Measurements from ENCODE around the gene CHURC1.
"Not testable (repeated sequence)": the region's sequence is repeated elsewhere in the genome, so short reads cannot be mapped to it uniquely, and the experiment has no call there.

The CHURC1 gene

DNA sequence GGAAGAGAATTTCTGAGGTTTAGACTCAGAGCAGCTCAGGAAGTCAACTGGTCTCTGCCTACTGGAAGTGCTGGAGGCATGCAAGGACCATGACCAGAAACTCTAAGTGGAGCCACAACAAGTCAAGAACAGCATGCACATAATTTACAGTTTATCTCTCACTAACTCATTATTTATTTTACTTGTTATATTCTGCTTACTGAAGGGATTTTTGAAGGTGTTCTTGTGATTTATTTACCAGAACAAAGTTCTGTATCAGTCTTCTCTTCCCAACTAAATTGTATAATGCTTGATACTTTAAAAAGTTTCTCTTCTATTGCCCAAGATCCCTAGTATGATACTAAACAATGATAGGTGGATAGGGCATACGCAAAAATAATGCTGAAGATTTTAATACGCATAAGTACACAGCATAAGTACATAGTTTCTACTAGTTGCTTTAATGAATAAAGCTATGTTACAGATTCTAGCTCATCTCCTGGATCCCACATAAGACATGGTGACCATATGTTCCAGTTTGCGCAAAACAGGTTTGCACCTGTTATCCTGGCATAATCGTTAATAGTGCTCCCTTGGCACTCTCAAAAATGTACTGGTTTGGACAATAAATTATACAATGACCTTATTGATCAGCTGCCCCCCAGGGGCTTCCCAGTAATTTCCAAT, 22.9 kb upstream of the CHURC1 start:
- TF ChIP-seq, protein P1, sequence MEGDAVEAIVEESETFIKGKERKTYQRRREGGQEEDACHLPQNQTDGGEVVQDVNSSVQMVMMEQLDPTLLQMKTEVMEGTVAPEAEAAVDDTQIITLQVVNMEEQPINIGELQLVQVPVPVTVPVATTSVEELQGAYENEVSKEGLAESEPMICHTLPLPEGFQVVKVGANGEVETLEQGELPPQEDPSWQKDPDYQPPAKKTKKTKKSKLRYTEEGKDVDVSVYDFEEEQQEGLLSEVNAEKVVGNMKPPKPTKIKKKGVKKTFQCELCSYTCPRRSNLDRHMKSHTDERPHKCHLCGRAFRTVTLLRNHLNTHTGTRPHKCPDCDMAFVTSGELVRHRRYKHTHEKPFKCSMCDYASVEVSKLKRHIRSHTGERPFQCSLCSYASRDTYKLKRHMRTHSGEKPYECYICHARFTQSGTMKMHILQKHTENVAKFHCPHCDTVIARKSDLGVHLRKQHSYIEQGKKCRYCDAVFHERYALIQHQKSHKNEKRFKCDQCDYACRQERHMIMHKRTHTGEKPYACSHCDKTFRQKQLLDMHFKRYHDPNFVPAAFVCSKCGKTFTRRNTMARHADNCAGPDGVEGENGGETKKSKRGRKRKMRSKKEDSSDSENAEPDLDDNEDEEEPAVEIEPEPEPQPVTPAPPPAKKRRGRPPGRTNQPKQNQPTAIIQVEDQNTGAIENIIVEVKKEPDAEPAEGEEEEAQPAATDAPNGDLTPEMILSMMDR (IDR thresholded peaks at IDR 0.05; ENCODE audit: low read depth, low read length, missing control alignments): no peak
- no peak for DNase-seq (ENCODE audit: low read depth)
- no peak overlapping the region for H3K4me3 ChIP-seq (ENCODE audit: low read depth, low read length)
- in situ Hi-C loops (cut with HindIII; ENCODE audit: low sequenced_read_pairs): loop anchor here (25.0 kb wide), 1 partner anchor 229 kb away; no protein-coding TSS in a partner anchor

DNA sequence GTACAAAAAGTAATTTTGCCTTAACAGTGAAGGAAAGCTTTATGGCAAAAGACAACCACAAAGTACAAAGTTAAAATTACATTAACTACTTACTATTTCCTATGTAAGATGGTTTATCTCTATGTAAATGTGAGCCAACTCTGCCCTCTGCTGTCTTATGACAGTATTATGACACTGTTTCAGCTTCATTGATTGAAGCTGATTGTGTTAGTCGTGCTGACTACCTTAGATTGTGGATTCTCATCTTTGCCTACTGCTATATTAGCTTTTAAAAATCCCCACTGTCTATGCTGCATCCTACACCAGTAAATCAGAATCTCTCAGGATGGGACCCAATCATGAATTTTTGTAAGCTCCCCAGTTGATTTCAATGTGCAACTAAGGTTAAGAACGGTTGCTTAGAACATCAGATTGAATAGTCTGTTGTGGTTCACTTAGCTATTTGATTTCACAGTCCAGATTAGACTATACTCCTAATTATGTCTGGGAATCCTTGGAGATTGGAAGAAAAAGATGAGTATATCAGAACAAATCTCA, 22.3 kb upstream of the CHURC1 start:
- TF ChIP-seq, protein P1 (IDR thresholded peaks at IDR 0.05; ENCODE audit: low read depth, low read length, missing control alignments): peak; percentile 42
- no peak overlapping the region for H3K4me3 ChIP-seq (ENCODE audit: low read depth, low read length)
- in situ Hi-C loops (cut with HindIII; ENCODE audit: low sequenced_read_pairs): loop anchor here (25.0 kb wide), 1 partner anchor 230 kb away; no protein-coding TSS in a partner anchor
- peak; percentile 52 for DNase-seq (ENCODE audit: low read depth)

DNA sequence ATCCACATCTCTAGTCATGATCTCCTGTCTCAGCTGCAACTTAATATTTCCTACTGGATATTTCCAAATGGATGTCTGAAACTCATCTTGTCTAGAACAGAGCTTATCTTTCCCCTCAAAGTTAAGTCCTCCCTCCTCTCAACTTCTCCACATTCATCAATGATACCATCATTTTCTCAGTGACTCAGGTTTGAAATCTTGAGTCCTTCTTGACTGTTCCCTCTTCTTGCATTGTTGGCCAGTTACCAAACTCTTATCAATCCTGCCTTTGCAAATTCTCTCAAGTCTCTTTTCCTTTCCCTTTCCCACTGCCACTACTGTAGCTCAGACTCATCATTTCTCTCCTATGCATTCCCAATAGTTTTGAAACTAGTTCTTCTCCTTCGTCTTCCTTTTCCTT, 14.3 kb upstream of the CHURC1 start:
- in situ Hi-C loops (cut with HindIII; ENCODE audit: low sequenced_read_pairs): loop anchor here (25.0 kb wide), 1 partner anchor 238 kb away; no protein-coding TSS in a partner anchor
- H3K4me3 ChIP-seq (ENCODE audit: low read depth, low read length): no peak overlapping the region
- DNase-seq (ENCODE audit: low read depth): no peak
- TF ChIP-seq, protein P1 (IDR thresholded peaks at IDR 0.05; ENCODE audit: low read depth, low read length, missing control alignments): no peak

DNA sequence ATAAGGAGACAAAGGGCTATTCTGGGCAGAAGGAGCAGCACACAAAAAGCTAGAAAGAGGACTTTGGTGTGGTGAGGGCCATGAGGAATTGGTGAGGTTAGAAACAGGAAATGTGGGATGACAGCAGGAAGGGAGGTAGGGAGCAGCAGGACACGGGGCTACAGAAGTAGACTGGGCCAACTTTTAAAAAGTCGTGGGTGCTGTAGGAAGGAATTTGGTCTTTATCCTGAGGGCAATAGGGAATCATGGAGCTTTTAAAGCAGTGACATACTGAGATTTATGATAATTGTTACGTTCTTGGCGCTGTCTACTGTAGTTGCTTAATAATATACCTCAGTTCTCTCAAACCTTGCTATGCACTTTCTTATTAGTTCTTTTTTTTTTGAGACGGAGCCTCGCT, 8.2 kb upstream of the CHURC1 start:
- TF ChIP-seq, protein P1 (IDR thresholded peaks at IDR 0.05; ENCODE audit: low read depth, low read length, missing control alignments): no peak
- DNase-seq (ENCODE audit: low read depth): no peak
- in situ Hi-C loops (cut with HindIII; ENCODE audit: low sequenced_read_pairs): no loop called here
- no peak overlapping the region for H3K4me3 ChIP-seq (ENCODE audit: low read depth, low read length)

DNA sequence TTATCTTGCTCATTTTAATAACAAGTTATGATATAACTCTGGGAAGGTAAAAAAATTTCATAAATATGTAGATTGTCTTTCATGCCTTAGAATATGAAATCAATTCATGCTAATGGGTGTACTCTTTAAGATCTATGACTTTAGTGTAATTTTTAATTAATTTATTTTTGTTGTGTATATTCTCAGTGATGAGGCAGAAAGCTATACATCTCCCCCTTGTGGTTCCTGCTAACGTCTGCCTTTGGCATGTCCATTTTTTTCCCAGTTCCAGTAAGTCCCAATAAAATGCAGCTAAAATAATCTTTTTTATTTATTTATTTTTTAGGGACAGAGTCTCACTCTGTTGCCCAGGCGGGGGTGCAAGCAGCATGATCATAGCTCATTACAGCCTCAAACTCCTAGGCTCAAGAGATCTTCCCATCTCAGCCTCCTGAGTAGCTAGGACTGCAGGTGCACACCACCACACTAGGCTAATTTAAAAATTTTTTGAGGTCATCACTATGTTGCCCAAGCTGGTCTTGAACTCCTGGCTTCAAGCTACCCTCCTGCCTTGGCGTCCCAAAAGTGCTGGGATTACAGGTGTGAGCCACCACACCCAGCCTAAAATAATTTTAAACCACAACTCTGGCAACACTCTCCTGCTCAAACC, 3.3 kb upstream of the CHURC1 start:
- H3K4me3 ChIP-seq (ENCODE audit: low read depth, low read length): no peak overlapping the region
- TF ChIP-seq, protein P1 (IDR thresholded peaks at IDR 0.05; ENCODE audit: low read depth, low read length, missing control alignments): peak; percentile 79
- DNase-seq (ENCODE audit: low read depth): peak; percentile 12
- in situ Hi-C loops (cut with HindIII; ENCODE audit: low sequenced_read_pairs): no loop called here

DNA sequence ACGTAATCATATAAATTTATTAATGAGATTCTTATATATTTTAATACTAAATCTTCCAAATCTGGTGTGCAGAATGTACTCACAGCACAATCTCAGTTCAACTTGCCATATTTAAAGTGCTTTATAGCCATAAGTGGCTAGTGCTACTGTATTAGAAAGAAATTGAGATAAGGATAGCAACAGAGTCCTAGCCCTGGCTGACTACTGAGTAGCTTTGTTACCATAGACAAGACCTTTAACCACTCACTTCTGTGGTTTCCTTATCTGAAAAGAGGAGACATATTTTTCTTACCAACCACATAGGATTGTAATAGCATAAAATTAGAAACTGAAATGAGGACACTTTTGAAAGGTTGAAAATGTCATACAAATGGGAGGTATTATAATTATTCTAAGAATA, 2.0 kb upstream of the CHURC1 start:
- TF ChIP-seq, protein P1 (IDR thresholded peaks at IDR 0.05; ENCODE audit: low read depth, low read length, missing control alignments): no peak
- DNase-seq (ENCODE audit: low read depth): no peak
- H3K4me3 ChIP-seq (ENCODE audit: low read depth, low read length): no peak overlapping the region
- in situ Hi-C loops (cut with HindIII; ENCODE audit: low sequenced_read_pairs): no loop called here

DNA sequence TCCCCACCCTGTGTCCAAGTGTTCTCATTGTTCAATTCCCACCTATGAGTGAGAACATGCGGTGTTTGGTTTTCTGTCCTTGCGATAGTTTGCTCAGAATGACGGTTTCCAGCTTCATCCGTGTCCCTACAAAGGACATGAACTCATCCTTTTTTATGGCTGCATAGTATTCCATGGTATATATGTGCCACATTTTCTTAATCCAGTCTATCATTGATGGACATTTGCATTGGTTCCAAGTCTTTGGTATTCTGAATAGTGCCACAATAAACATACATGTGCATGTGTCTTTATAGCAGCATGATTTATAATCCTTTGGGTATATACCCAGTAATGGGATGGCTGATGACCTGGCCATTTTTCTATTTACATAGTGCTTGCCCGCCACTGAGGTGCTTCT, 778 bp upstream of the CHURC1 start:
- DNase-seq (ENCODE audit: low read depth); in situ Hi-C loops (cut with HindIII; ENCODE audit: low sequenced_read_pairs); H3K4me3 ChIP-seq (ENCODE audit: low read depth, low read length): not testable (repeated sequence)

Data from astrocyte of the cerebellum (primary cell).